ENCODE data around the gene RUFY1. TPM values are rescaled to one million over a fixed set of nuclear protein-coding genes. Genes with fewer than 3 reads are reported as not detected.

The RUFY1 gene
- total RNA-seq, 1 experiment from 2014 or later = 45.7 TPM

- Histone ChIP-seq H3K18ac (ENCODE audit: insufficient read length, low read depth, low read length) (no peak overlapping the region), H3K27me3 (ENCODE audit: insufficient read depth, low read length) (no peaks in the 10 kb centered on the region), H2AFZ (ENCODE audit: low read length) (no peak overlapping the region), H2BK5ac (ENCODE audit: insufficient read length, low read length) (no peak overlapping the region), H3K79me1 (ENCODE audit: insufficient read depth, low read depth, low read length, poor library complexity, severe bottlenecking) (no peaks in the 10 kb centered on the region), H4K8ac (replicated peaks; ENCODE audit: insufficient read length, low read depth, low read length) (no peak overlapping the region), H3K27ac (ENCODE audit: insufficient read length, low read depth, low read length) (no peak overlapping the region), H3K9ac (ENCODE audit: extremely low read depth, insufficient read length, low read length) (no peak overlapping the region), H3K4me1 (ENCODE audit: insufficient read depth, low read length) (no peaks in the 10 kb centered on the region), H3K14ac (ENCODE audit: insufficient read depth, low read length) (no peak overlapping the region), H3K9me3 (ENCODE audit: control insufficient read depth, low read depth, low read length) (no peaks in the 10 kb centered on the region), H2BK12ac (ENCODE audit: insufficient read length, low read depth, low read length) (no peak overlapping the region), H4K5ac (ENCODE audit: insufficient read length, low read depth, low read length) (no peak overlapping the region), H4K91ac (ENCODE audit: insufficient read length, low read depth, low read length) (no peak overlapping the region), H2AK5ac (ENCODE audit: insufficient read length, low read length) (no peak overlapping the region), H2BK120ac (ENCODE audit: low read depth, low read length, poor library complexity, severe bottlenecking) (no peak overlapping the region), H4K20me1 (ENCODE audit: control insufficient read depth, insufficient read depth, insufficient read length) (no peaks in the 10 kb centered on the region), H3K23me2 (ENCODE audit: insufficient read length, low read depth, low read length, poor library complexity, severe bottlenecking) (no peaks in the 10 kb centered on the region), H3T11ph (ENCODE audit: low read length) (no peak overlapping the region), H2BK15ac (ENCODE audit: low read depth, low read length) (no peak overlapping the region), H3K23ac (ENCODE audit: insufficient read length, low read depth, low read length) (no peak overlapping the region), H3K79me2 (ENCODE audit: insufficient read depth, low read length) (no peaks in the 10 kb centered on the region), H3K4ac (ENCODE audit: low read depth, low read length) (no peak overlapping the region), H2BK20ac (ENCODE audit: low read depth, low read length, poor library complexity, severe bottlenecking) (no peak overlapping the region), H3K4me2 (ENCODE audit: insufficient read depth, insufficient read length, low read length) (no peak overlapping the region), H3K56ac (ENCODE audit: insufficient read length, low read depth, low read length) (no peak overlapping the region)
- no peaks in the 10 kb centered on the region; the same call in 1 of the 2 replicates for H3K27me3 Mint-ChIP-seq (ENCODE audit: low read depth)
- no peak for TF ChIP-seq CTCF (conservative IDR thresholded peaks at IDR 0.05)
- no CpG with 5 or more reads among the region's 4 CpGs for WGBS (ENCODE audit: extremely low coverage, insufficient read length, low lambda C conversion rate)
- DNase-seq = no peak
- H3K9me3 Mint-ChIP-seq = no peaks in the 10 kb centered on the region
- no peak overlapping the region for H3K27ac Mint-ChIP-seq
- H3K4me1 Mint-ChIP-seq = peaks cover 34 to 40% of the 10 kb centered on the region in 2 experiments
- no peaks in the 10 kb centered on the region; a peak in 1 of 7 replicates for H3K36me3 Mint-ChIP-seq (ENCODE audit: insufficient read depth in 1 of 3, low read depth in 3 of 3)
- no peak overlapping the region for H3K4me3 Mint-ChIP-seq
Observed at GRCh38 chr5:179509239-179509638, 41.1 kb upstream of the RUFY1 start.

Data from H9 (cell line).